HFFc6 (cell line): ENCODE results near the gene RAVER2. TPM values are rescaled to one million over a fixed set of nuclear protein-coding genes. Genes with fewer than 3 reads are reported as not detected.
"Not testable (repeated sequence)": the region's sequence is repeated elsewhere in the genome, so short reads cannot be mapped to it uniquely, and the experiment has no call there.

Experiments used
- DNase-seq: peaks from one replicate; pipeline ENCODE4 v3.0.0-alpha.2; 2018
- H3K27ac Mint-ChIP-seq: 2 replicates; pipeline ENCODE4 v1.8.0; 2020; ENCODE audit warnings: mild to moderate bottlenecking, mixed read lengths
- H3K27me3 Mint-ChIP-seq: 2 replicates; pipeline ENCODE4 v1.8.0; 2021; ENCODE audit warnings: mild to moderate bottlenecking, moderate library complexity, mixed read lengths; ENCODE audit not compliant: insufficient read depth
- H3K36me3 Mint-ChIP-seq: 2 replicates; pipeline ENCODE4 v1.8.0; 2021; ENCODE audit warnings: low read depth, mixed read lengths
- H3K4me1 Mint-ChIP-seq: 2 replicates; pipeline ENCODE4 v1.8.0; 2020; ENCODE audit warnings: low read depth, mixed read lengths
- H3K4me3 Mint-ChIP-seq: 2 replicates; pipeline ENCODE4 v1.8.0; 2020; ENCODE audit warnings: mild to moderate bottlenecking, moderate library complexity, mixed read lengths
- H3K9me3 Mint-ChIP-seq: 2 replicates; pipeline ENCODE4 v1.8.0; 2020; ENCODE audit warnings: mild to moderate bottlenecking, mixed read lengths
- CTCF ChIP-seq: fragments of 200-600 bp; sonication (generic); IDR thresholded peaks from 2 replicates; pipeline ENCODE4 v1.5.0; 2021; ENCODE audit warnings: antibody characterized with exemption, mild to moderate bottlenecking
- total RNA-seq, 6 experiments: library from RNA; stranded (reverse); fragmentation: NEBNext Ultra II Directional; extraction: Animal tissue kit (Norgen Biotek cat#: 25700); gene quantifications; 2 replicates in 1 of 6; 3 replicates in 5 of 6; pipeline ENCODE4 v1.2.3, GENCODE V29; 2021

Gene RAVER2
- total RNA-seq, 6 experiments from 2014 or later = 1.8 to 2.8 (median 2.3) TPM

- Mint-ChIP-seq H3K4me3 (no peak overlapping the region), H3K27me3 (no peaks in the 10 kb centered on the region), H3K36me3 (no peaks in the 10 kb centered on the region), H3K4me1 (no peaks in the 10 kb centered on the region), H3K27ac (no peak overlapping the region), H3K9me3 (no peaks in the 10 kb centered on the region)
- no peak for TF ChIP-seq CTCF
- no peak for DNase-seq
Observed at GRCh38 chr1:64809309-64809708, 64.4 kb downstream of the RAVER2 start.

GRCh38 chr1:64810001-64810400 lies 65.1 kb downstream of the RAVER2 start:
- no peaks in the 10 kb centered on the region for H3K9me3 Mint-ChIP-seq
- H3K27me3 Mint-ChIP-seq = no peaks in the 10 kb centered on the region
- no peak overlapping the region for H3K27ac Mint-ChIP-seq
- H3K4me1 Mint-ChIP-seq = no peaks in the 10 kb centered on the region
- H3K36me3 Mint-ChIP-seq = no peaks in the 10 kb centered on the region
- DNase-seq = no peak
- no peak for TF ChIP-seq CTCF
- no peak overlapping the region for H3K4me3 Mint-ChIP-seq

GRCh38 chr1:64811131-64811530 lies 66.3 kb downstream of the RAVER2 start:
- DNase-seq = no peak
- Mint-ChIP-seq H3K27ac (no peak overlapping the region), H3K9me3 (no peaks in the 10 kb centered on the region), H3K4me3 (no peak overlapping the region), H3K36me3 (no peaks in the 10 kb centered on the region), H3K4me1 (no peaks in the 10 kb centered on the region), H3K27me3 (no peaks in the 10 kb centered on the region)
- no peak for TF ChIP-seq CTCF

- no peak for DNase-seq
- Mint-ChIP-seq H3K36me3 (peaks cover 4% of the 10 kb centered on the region; the same call in 1 of the 2 replicates), H3K4me1 (no peaks in the 10 kb centered on the region), H3K9me3 (no peaks in the 10 kb centered on the region), H3K27ac (no peak overlapping the region), H3K4me3 (no peak overlapping the region), H3K27me3 (no peaks in the 10 kb centered on the region)
- no peak for TF ChIP-seq CTCF
Observed at GRCh38 chr1:64814427-64814826, 69.6 kb downstream of the RAVER2 start.

- DNase-seq, H3K36me3 Mint-ChIP-seq, H3K27ac Mint-ChIP-seq, H3K4me1 Mint-ChIP-seq, H3K9me3 Mint-ChIP-seq, H3K4me3 Mint-ChIP-seq, H3K27me3 Mint-ChIP-seq: not testable (repeated sequence)
Observed at GRCh38 chr1:64817364-64817763, 72.5 kb downstream of the RAVER2 start.

GRCh38 chr1:64820572-64820971 lies 75.7 kb downstream of the RAVER2 start:
- H3K27ac Mint-ChIP-seq, H3K9me3 Mint-ChIP-seq, H3K36me3 Mint-ChIP-seq, DNase-seq, H3K27me3 Mint-ChIP-seq, H3K4me3 Mint-ChIP-seq: not testable (repeated sequence)
- H3K4me1 Mint-ChIP-seq = peaks cover 20% of the 10 kb centered on the region

- DNase-seq = peak; percentile 29
- TF ChIP-seq CTCF = no peak
- H3K27me3 Mint-ChIP-seq = peaks cover 2% of the 10 kb centered on the region; the same call in 1 of the 2 replicates
- H3K27ac Mint-ChIP-seq = no peak overlapping the region
- no peaks in the 10 kb centered on the region for H3K36me3 Mint-ChIP-seq
- no peak overlapping the region for H3K4me3 Mint-ChIP-seq
- no peaks in the 10 kb centered on the region for H3K9me3 Mint-ChIP-seq
- H3K4me1 Mint-ChIP-seq = peaks cover 20% of the 10 kb centered on the region
Observed at GRCh38 chr1:64822621-64823020, 77.7 kb downstream of the RAVER2 start.
